Stimulated activated naive B cell treated with anti-CD40 and anti-IgM and Interleukin-4, amounts not matched to agents 10 μg/mL and 1 μg/mL and 100 μg/mL, for 72 hours (primary cell): Measurements from ENCODE around the gene CCDC107.
A peak's percentile ranks its signal among the peaks of the same experiment; 100 is the strongest.

Experiments
- ATAC-seq, 2 donors: fragments of 150-1000 bp; cut with Tn5 transposase; replicated peaks; 2 replicates each; pipeline ENCODE4 v1.10.0; 2021; ENCODE audit warnings: moderate library complexity in 1 of 2
- DNase-seq: peaks from one replicate; pipeline ENCODE4 v3.0.0; 2021
- H3K27ac Mint-ChIP-seq: one replicate; pipeline ENCODE4 v1.8.0; 2022; ENCODE audit warnings: mild to moderate bottlenecking, mixed read lengths
- H3K27me3 Mint-ChIP-seq, 2 donors: one replicate each; pipeline ENCODE4 v1.8.0; 2022; ENCODE audit warnings: mixed read lengths in 2 of 2
- H3K36me3 Mint-ChIP-seq, 2 donors: one replicate each; pipeline ENCODE4 v1.8.0; 2022; ENCODE audit warnings: mixed read lengths in 2 of 2, mild to moderate bottlenecking in 1 of 2
- H3K4me1 Mint-ChIP-seq, 2 donors: one replicate each; pipeline ENCODE4 v1.8.0; 2022; ENCODE audit warnings: mixed read lengths in 2 of 2, mild to moderate bottlenecking in 1 of 2
- H3K4me3 Mint-ChIP-seq, 2 donors: one replicate each; pipeline ENCODE4 v1.8.0; 2022; ENCODE audit warnings: mild to moderate bottlenecking in 2 of 2, mixed read lengths in 2 of 2, moderate library complexity in 1 of 2
- H3K9me3 Mint-ChIP-seq, 2 donors: one replicate each; pipeline ENCODE4 v1.8.0; 2022; ENCODE audit warnings: mixed read lengths in 2 of 2, mild to moderate bottlenecking in 1 of 2

CCDC107 gene

GRCh38 chr9:35675732-35676392, 17.8 kb downstream of the CCDC107 start:
- H3K4me1 Mint-ChIP-seq = peaks cover 14 to 31% of the 10 kb centered on the region in 2 donors
- peak overlapping the region; percentile 66 for H3K27ac Mint-ChIP-seq
- peak overlapping the region; percentile 81 to 83 for H3K4me3 Mint-ChIP-seq
- no peaks in the 10 kb centered on the region for H3K36me3 Mint-ChIP-seq
- DNase-seq (peak; percentile 40), ATAC-seq (peak; percentile 82 to 84)
- peaks cover 5 to 10% of the 10 kb centered on the region in 2 donors for H3K27me3 Mint-ChIP-seq
- no peaks in the 10 kb centered on the region for H3K9me3 Mint-ChIP-seq

DNA sequence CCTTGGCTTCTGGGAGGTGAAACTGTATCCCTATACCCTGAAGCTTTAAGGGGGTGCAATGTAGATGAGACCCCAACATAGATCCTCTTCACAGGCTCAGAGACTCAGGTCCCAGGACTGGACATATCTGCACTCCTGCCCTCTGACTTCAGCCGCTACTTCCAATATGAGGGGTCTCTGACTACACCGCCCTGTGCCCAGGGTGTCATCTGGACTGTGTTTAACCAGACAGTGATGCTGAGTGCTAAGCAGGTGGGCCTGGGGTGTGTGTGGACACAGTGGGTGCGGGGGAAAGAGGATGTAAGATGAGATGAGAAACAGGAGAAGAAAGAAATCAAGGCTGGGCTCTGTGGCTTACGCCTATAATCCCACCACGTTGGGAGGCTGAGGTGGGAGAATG, 21.0 kb downstream of the CCDC107 start:
- DNase-seq = no peak
- Mint-ChIP-seq H3K27ac (no peak overlapping the region), H3K9me3 (no peaks in the 10 kb centered on the region), H3K4me1 (peaks cover 21 to 43% of the 10 kb centered on the region in 2 donors), H3K27me3 (peaks cover 5 to 10% of the 10 kb centered on the region in 2 donors), H3K4me3 (no peak overlapping the region), H3K36me3 (no peaks in the 10 kb centered on the region)
- no peak for ATAC-seq

- no peak for ATAC-seq
- H3K4me3 Mint-ChIP-seq = no peak overlapping the region
Measured at GRCh38 chr9:35679766-35680330, 21.8 kb downstream of the CCDC107 start.

GRCh38 chr9:35680331-35681105, 22.4 kb downstream of the CCDC107 start:
- Mint-ChIP-seq H3K9me3 (no peaks in the 10 kb centered on the region), H3K36me3 (no peaks in the 10 kb centered on the region), H3K4me1 (peaks cover 17 to 36% of the 10 kb centered on the region in 2 donors), H3K27ac (peak overlapping the region; percentile 47), H3K27me3 (peaks cover 3 to 5% of the 10 kb centered on the region in 2 donors), H3K4me3 (no peak overlapping the region)
- DNase-seq = no peak
- peak in 1 of 2 donors; percentile 48 for ATAC-seq

More at GRCh38 chr9:35679766-35680330, 21.8 kb downstream of the CCDC107 start:
- Mint-ChIP-seq H3K9me3 (no peaks in the 10 kb centered on the region), H3K4me1 (peaks cover 17 to 36% of the 10 kb centered on the region in 2 donors), H3K27ac (no peak overlapping the region), H3K36me3 (no peaks in the 10 kb centered on the region), H3K27me3 (peaks cover 3 to 5% of the 10 kb centered on the region in 2 donors)
- DNase-seq = no peak

GRCh38 chr9:35681341-35682002, 23.4 kb downstream of the CCDC107 start:
- H3K36me3 Mint-ChIP-seq = no peaks in the 10 kb centered on the region
- ATAC-seq (no peak), DNase-seq (no peak)
- no peak overlapping the region for H3K4me3 Mint-ChIP-seq
- H3K27me3 Mint-ChIP-seq = peaks cover under 1 to 5% of the 10 kb centered on the region in 2 donors
- H3K9me3 Mint-ChIP-seq = no peaks in the 10 kb centered on the region
- H3K27ac Mint-ChIP-seq = no peak overlapping the region
- H3K4me1 Mint-ChIP-seq = peaks cover 14 to 28% of the 10 kb centered on the region in 2 donors

GRCh38 chr9:35682051-35682450, 24.0 kb downstream of the CCDC107 start:
- Mint-ChIP-seq H3K27ac (no peak overlapping the region), H3K4me3 (no peak overlapping the region)

GRCh38 chr9:35682520-35683315, 24.6 kb downstream of the CCDC107 start:
- no peaks in the 10 kb centered on the region for H3K36me3 Mint-ChIP-seq
- no peaks in the 10 kb centered on the region for H3K9me3 Mint-ChIP-seq
- DNase-seq (no peak), ATAC-seq (no peak)
- no peak overlapping the region for H3K27ac Mint-ChIP-seq
- no peak overlapping the region for H3K4me3 Mint-ChIP-seq
- H3K27me3 Mint-ChIP-seq = peaks cover 0 to 5% of the 10 kb centered on the region in 2 donors
- H3K4me1 Mint-ChIP-seq = peaks cover 16 to 26% of the 10 kb centered on the region in 2 donors

More at GRCh38 chr9:35682051-35682450, 24.0 kb downstream of the CCDC107 start:
- Mint-ChIP-seq H3K9me3 (no peaks in the 10 kb centered on the region), H3K4me1 (peaks cover 14 to 26% of the 10 kb centered on the region in 2 donors), H3K36me3 (no peaks in the 10 kb centered on the region), H3K27me3 (peaks cover 0 to 5% of the 10 kb centered on the region in 2 donors)
- ATAC-seq (no peak), DNase-seq (no peak)

GRCh38 chr9:35683323-35683722, 25.2 kb downstream of the CCDC107 start:
- no peaks in the 10 kb centered on the region for H3K36me3 Mint-ChIP-seq
- DNase-seq = no peak
- H3K4me3 Mint-ChIP-seq = no peak overlapping the region
- no peaks in the 10 kb centered on the region for H3K9me3 Mint-ChIP-seq
- H3K4me1 Mint-ChIP-seq = peaks cover 16 to 31% of the 10 kb centered on the region in 2 donors
- no peak overlapping the region for H3K27ac Mint-ChIP-seq
- peaks cover 0 to 5% of the 10 kb centered on the region in 2 donors for H3K27me3 Mint-ChIP-seq
- ATAC-seq = no peak

DNA sequence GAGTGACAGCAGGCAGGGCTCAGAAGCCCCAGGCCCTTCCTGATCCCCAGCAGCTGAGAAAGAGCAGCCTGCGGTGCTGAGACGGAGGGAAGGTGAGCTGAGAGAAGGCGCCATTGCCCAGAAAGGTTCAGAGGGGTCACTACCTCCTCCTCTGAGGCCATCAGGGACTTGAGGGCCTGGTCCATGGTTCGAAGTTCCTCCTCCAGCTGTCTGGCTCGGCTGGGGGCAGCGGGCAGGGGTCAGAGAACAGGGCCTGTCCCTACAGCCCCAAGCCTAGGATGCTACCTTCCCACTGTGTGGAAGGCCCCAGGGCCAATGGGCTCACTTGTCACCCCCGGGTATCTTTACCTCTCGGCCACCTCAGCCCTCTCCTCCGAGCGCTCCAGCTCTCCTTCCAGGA, 26.8 kb downstream of the CCDC107 start:
- Mint-ChIP-seq H3K36me3 (no peaks in the 10 kb centered on the region), H3K27me3 (no peaks in the 10 kb centered on the region), H3K4me3 (no peak overlapping the region), H3K9me3 (no peaks in the 10 kb centered on the region), H3K27ac (peak overlapping the region; percentile 6), H3K4me1 (peaks cover 23 to 37% of the 10 kb centered on the region in 2 donors)
- no peak for ATAC-seq
- no peak for DNase-seq

DNA sequence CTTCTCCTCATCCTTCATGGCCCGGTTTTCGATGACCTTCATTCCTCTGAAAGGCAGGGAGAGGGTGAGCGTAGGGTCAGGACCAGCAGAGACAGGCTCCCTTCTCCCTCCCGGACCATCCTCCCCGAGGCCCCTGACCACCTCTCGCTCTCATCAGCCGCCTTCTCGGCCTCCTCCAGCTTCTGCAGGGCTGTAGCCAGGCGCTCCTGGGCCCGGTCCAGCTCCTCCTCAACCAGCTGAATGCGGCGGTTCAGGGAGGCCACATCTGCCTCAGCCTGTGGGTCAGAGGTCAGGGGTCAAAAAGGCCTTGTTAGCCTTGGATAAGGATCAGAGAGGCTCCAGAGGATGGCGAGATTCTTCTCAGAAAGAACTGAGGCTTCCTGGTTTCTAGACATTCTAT, 27.4 kb downstream of the CCDC107 start:
- Mint-ChIP-seq H3K4me3 (no peak overlapping the region), H3K4me1 (peaks cover 19 to 31% of the 10 kb centered on the region in 2 donors), H3K27ac (no peak overlapping the region), H3K36me3 (no peaks in the 10 kb centered on the region), H3K9me3 (no peaks in the 10 kb centered on the region), H3K27me3 (no peaks in the 10 kb centered on the region)
- DNase-seq = no peak
- ATAC-seq = no peak

GRCh38 chr9:35686222-35687203, 28.4 kb downstream of the CCDC107 start:
- ATAC-seq (no peak), DNase-seq (no peak)
- Mint-ChIP-seq H3K36me3 (no peaks in the 10 kb centered on the region), H3K27ac (no peak overlapping the region), H3K4me1 (peaks cover 17 to 38% of the 10 kb centered on the region in 2 donors), H3K27me3 (no peaks in the 10 kb centered on the region), H3K9me3 (no peaks in the 10 kb centered on the region), H3K4me3 (no peak overlapping the region)

- ATAC-seq = no peak
- Mint-ChIP-seq H3K4me3 (peak overlapping the region in 1 of 2 donors; percentile 2), H3K36me3 (no peaks in the 10 kb centered on the region)
Measured at GRCh38 chr9:35687306-35687705, 29.2 kb downstream of the CCDC107 start.

More at GRCh38 chr9:35687306-35687705, 29.2 kb downstream of the CCDC107 start:
- Mint-ChIP-seq H3K27me3 (no peaks in the 10 kb centered on the region), H3K4me1 (peaks cover 18 to 38% of the 10 kb centered on the region in 2 donors), H3K27ac (no peak overlapping the region), H3K9me3 (no peaks in the 10 kb centered on the region)
- DNase-seq = no peak
